CD4-positive, CD25-positive, alpha-beta regulatory T cell (primary cell): ENCODE measurements around the gene PLAGL2. TPM values are rescaled to one million over a fixed set of nuclear protein-coding genes. Genes with fewer than 3 reads are reported as not detected.
"Not testable (repeated sequence)": the region's sequence is repeated elsewhere in the genome, so short reads cannot be mapped to it uniquely, and the experiment has no call there.

Experiments used
- ATAC-seq, 2 donors: fragments of 150-1000 bp; cut with Tn5 transposase; one replicate each; pipeline ENCODE4 v1.10.0; 2021; ENCODE audit warnings: low read depth in 2 of 2, moderate number of reproducible peaks in 2 of 2, moderate library complexity in 1 of 2
- DNase-seq, 3 donors: peaks; one replicate each; pipeline versions ENCODE4 v3.0.0 to v3.0.0-alpha.2; 2012 to 2022; ENCODE audit warnings: mixed read lengths in 1 of 3
- H3K27ac ChIP-seq: one replicate; pipeline ENCODE4 v1.7.0; 2013; ENCODE audit warnings: mild to moderate bottlenecking, low read length; ENCODE audit not compliant: insufficient read depth, poor library complexity, severe bottlenecking
- H3K27me3 ChIP-seq: one replicate; pipeline ENCODE4 v1.7.0; 2013; ENCODE audit warnings: low read length; ENCODE audit not compliant: control insufficient read depth, insufficient read depth
- H3K36me3 ChIP-seq: one replicate; pipeline ENCODE4 v1.7.0; 2013; ENCODE audit warnings: mild to moderate bottlenecking, low read length, moderate library complexity; ENCODE audit not compliant: control insufficient read depth, insufficient read depth
- H3K4me1 ChIP-seq: 2 replicates; pipeline ENCODE4 v1.7.0; 2013; ENCODE audit warnings: mild to moderate bottlenecking, low read length; ENCODE audit not compliant: insufficient read depth, control insufficient read depth, poor library complexity, severe bottlenecking
- H3K4me3 ChIP-seq: one replicate; pipeline ENCODE4 v1.7.0; 2013; ENCODE audit warnings: low read depth, mild to moderate bottlenecking, low read length, moderate library complexity
- H3K9me3 ChIP-seq, 2 experiments: 1 replicate in 1 of 2; 2 replicates in 1 of 2; pipeline ENCODE4 v1.7.0; 2013; ENCODE audit warnings: low read length in 2 of 2, mild to moderate bottlenecking in 1 of 2, moderate library complexity in 1 of 2; ENCODE audit not compliant: control insufficient read depth in 2 of 2
- H3K27ac Mint-ChIP-seq, 3 donors: one replicate each; pipeline ENCODE4 v1.8.0; 2020 to 2022; ENCODE audit warnings: mild to moderate bottlenecking in 3 of 3, mixed read lengths in 3 of 3, moderate library complexity in 2 of 3
- H3K27me3 Mint-ChIP-seq: one replicate; pipeline ENCODE4 v1.8.0; 2022; ENCODE audit warnings: mild to moderate bottlenecking, mixed read lengths
- H3K36me3 Mint-ChIP-seq: one replicate; pipeline ENCODE4 v1.8.0; 2020; ENCODE audit warnings: mixed read lengths
- H3K4me1 Mint-ChIP-seq, 4 donors: one replicate each; pipeline ENCODE4 v1.8.0; 2020 to 2022; ENCODE audit warnings: mixed read lengths in 4 of 4, mild to moderate bottlenecking in 1 of 4
- H3K4me3 Mint-ChIP-seq, 4 donors: one replicate each; pipeline ENCODE4 v1.8.0; 2020 to 2022; ENCODE audit warnings: mild to moderate bottlenecking in 4 of 4, mixed read lengths in 4 of 4, moderate library complexity in 3 of 4
- H3K9me3 Mint-ChIP-seq, 7 donors: one replicate each; pipeline ENCODE4 v1.8.0; 2020 to 2022; ENCODE audit warnings: mixed read lengths in 7 of 7, mild to moderate bottlenecking in 3 of 7, moderate library complexity in 2 of 7
- polyA plus RNA-seq, 4 donors: library from polyadenylated mRNA; unstranded; fragments of 300-500 nt; fragmentation: Illumina TruSeq; gene quantifications; one replicate each; pipeline ENCODE4 v1.2.3, GENCODE V29; 2021
- total RNA-seq: library from RNA; stranded (reverse); gene quantifications from one replicate; pipeline ENCODE4 v1.2.3, GENCODE V29; 2022

Gene PLAGL2
- total and polyA plus RNA-seq, 5 donors from 2014 or later: 2.8 to 22.9 (median 4.4) TPM

DNA sequence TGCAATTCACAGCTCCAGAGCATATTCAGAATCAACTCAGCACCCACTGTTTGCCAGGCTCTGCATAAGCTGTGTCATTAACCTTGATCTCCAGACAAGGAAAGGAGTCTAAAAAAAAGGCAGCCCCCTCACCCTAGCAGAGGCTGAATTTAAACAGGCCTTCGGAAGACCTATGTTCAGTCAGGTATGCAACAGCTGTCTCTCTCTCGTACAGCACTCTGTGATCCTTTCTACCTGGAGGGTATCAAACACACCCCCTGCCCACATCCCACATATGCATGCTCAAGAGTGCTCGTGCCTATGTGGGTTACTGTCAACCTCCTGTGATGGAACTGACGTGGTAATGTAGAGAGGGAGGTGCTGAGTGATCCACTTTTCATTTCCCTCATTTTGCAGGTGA is 8.5 kb downstream of the PLAGL2 start:
- no peaks in the 10 kb centered on the region for H3K27me3 ChIP-seq
- peaks cover 60% of the 10 kb centered on the region for H3K36me3 ChIP-seq
- H3K4me3 ChIP-seq: no peak overlapping the region
- Mint-ChIP-seq H3K4me1 (peaks cover 5 to 48% (median 35%) of the 10 kb centered on the region in 4 donors), H3K27me3 (no peaks in the 10 kb centered on the region), H3K4me3 (no peak overlapping the region), H3K9me3 (no peaks in the 10 kb centered on the region), H3K36me3 (peaks cover 36% of the 10 kb centered on the region), H3K27ac (peak overlapping the region in 1 of 3 donors; percentile 38)
- no peak overlapping the region for H3K27ac ChIP-seq
- no peak for ATAC-seq
- peaks cover 18% of the 10 kb centered on the region for H3K4me1 ChIP-seq
- DNase-seq: no peak
- no peaks in the 10 kb centered on the region for H3K9me3 ChIP-seq

DNA sequence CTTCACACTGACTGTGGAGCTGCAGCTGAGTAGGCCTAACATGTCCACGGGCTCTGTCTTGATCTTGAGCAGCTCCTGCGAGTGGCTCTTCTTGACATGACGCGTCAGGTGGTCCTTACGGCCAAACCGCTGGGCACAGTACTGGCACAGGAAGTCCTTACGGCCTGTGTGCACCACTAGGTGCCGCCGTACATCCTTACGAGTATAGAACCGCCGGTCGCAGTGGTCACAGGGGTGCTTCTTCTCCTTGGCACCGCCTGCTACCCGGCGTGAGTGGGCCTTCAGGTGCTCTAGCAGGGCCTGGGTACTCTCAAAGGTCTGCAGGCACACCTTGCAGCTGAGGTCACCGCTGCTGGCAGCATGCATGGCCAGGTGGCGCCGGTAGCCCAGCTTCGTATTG is 10.4 kb downstream of the PLAGL2 start:
- Mint-ChIP-seq H3K36me3 (peaks cover 35% of the 10 kb centered on the region), H3K4me1 (peaks cover 4 to 35% (median 24%) of the 10 kb centered on the region in 4 donors)
- not testable (repeated sequence) for ATAC-seq, H3K9me3 ChIP-seq, H3K27me3 ChIP-seq, H3K27ac ChIP-seq, H3K27ac Mint-ChIP-seq, H3K27me3 Mint-ChIP-seq, H3K4me3 ChIP-seq, DNase-seq, H3K4me1 ChIP-seq, H3K4me3 Mint-ChIP-seq, H3K9me3 Mint-ChIP-seq
- H3K36me3 ChIP-seq: peaks cover 60% of the 10 kb centered on the region

DNA sequence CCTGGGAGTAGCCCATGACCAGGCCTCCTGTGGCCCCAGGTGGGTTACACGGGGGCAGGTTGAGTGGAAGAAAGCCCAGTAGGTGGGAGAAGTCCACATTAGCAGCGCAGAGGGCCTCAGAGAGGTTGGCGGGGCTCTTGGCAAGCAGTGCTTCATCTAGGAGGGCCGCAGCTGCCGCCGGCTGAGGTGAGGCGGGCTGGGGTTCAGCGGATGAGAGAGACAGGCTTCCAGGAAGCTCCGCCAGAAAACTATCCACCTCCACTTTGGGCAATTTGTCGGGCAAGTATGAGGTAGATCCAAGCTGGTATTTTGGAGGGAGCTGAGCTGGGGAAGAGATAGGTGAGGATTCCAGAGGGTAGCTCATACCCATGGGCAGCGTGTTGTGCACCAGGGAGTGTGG is 10.9 kb downstream of the PLAGL2 start:
- DNase-seq, H3K27ac ChIP-seq, H3K27me3 ChIP-seq, H3K4me3 ChIP-seq, ATAC-seq, H3K9me3 ChIP-seq, H3K4me1 ChIP-seq, H3K27me3 Mint-ChIP-seq, H3K4me3 Mint-ChIP-seq, H3K9me3 Mint-ChIP-seq, H3K27ac Mint-ChIP-seq: not testable (repeated sequence)
- H3K36me3 ChIP-seq: peaks cover 57% of the 10 kb centered on the region
- Mint-ChIP-seq H3K4me1 (peaks cover 4 to 34% (median 20%) of the 10 kb centered on the region in 4 donors), H3K36me3 (peaks cover 32% of the 10 kb centered on the region)

DNA sequence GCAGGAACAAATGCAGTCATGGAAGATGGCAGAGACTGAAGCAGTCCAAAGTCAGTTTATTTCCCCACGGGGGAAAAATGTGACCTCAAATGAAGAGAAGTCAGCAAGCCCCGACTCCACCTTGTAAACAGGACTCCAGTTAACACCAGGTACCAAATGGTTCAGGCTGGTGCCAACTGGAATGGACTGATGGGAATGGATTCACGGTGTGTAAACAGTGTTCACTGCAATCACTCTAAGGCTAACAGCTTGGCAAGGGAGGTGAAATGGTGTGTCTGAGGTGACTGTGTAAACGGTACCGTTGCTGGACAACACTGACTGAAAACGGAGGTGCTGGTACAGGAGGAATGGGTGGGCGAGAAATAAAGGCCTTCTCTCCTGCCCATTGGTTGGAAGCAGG is 12.0 kb downstream of the PLAGL2 start:
- Mint-ChIP-seq H3K27me3 (no peaks in the 10 kb centered on the region), H3K4me1 (peaks cover 4 to 34% (median 19%) of the 10 kb centered on the region in 4 donors), H3K36me3 (peaks cover 29% of the 10 kb centered on the region), H3K27ac (peak overlapping the region in 1 of 3 donors; percentile 65), H3K4me3 (no peak overlapping the region), H3K9me3 (no peaks in the 10 kb centered on the region)
- Histone ChIP-seq H3K27me3 (no peaks in the 10 kb centered on the region), H3K4me3 (no peak overlapping the region), H3K27ac (no peak overlapping the region), H3K36me3 (peaks cover 48% of the 10 kb centered on the region), H3K9me3 (no peaks in the 10 kb centered on the region), H3K4me1 (peaks cover 3% of the 10 kb centered on the region)
- DNase-seq: no peak
- ATAC-seq: no peak

DNA sequence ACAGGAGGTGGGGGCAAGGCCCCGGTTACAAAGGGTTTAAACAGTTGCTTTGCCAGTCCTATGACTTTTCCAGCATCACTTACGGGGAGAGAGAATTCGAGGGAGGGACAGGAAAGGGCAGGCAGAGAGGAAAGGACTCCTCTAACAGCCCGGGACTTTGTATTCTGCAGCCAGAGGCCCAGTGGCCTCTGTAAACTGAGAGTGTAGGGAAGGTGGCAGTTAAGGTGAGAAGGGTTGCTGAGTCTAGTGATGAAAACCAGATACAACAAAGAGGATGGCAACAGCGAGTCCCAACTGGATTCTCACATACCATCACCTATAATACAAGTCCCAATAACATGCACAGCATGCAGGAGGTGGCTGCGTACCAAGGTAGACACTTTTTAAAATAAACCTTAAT is 13.5 kb downstream of the PLAGL2 start:
- no peak overlapping the region for H3K4me3 Mint-ChIP-seq
- ATAC-seq (no peak), DNase-seq (no peak)
- H3K4me1 ChIP-seq: peaks cover 8% of the 10 kb centered on the region
- peaks cover 4 to 35% (median 21%) of the 10 kb centered on the region in 4 donors for H3K4me1 Mint-ChIP-seq
- no peak overlapping the region for H3K27ac ChIP-seq
- H3K27me3 ChIP-seq: no peaks in the 10 kb centered on the region
- H3K9me3 Mint-ChIP-seq: no peaks in the 10 kb centered on the region
- H3K27me3 Mint-ChIP-seq: no peaks in the 10 kb centered on the region
- H3K4me3 ChIP-seq: no peak overlapping the region
- H3K36me3 Mint-ChIP-seq: peaks cover 26% of the 10 kb centered on the region
- peak overlapping the region in 1 of 3 donors; percentile 51 for H3K27ac Mint-ChIP-seq
- H3K9me3 ChIP-seq: no peaks in the 10 kb centered on the region
- peaks cover 38% of the 10 kb centered on the region for H3K36me3 ChIP-seq

DNA sequence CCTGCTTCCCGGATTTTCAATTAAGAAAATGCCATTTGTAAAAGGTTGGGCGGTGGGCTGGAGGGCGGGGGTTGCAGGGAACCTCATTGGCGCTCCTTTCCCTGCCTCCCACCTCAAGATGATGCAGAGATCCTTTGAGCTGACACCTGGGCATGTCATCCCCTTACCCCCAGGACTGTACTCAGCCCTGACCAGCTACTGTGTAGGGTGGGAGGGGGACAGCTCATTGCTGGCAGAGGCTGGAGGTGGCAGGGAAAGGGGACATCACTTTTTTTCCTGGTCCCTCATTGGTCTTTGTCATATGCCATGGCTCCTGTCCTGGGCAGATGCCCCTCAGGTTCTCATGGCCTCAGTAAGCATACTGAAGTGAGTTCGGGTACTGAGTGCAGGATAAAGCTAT is 14.2 kb downstream of the PLAGL2 start:
- not testable (repeated sequence) for DNase-seq, H3K27me3 Mint-ChIP-seq, H3K27ac ChIP-seq, H3K4me3 Mint-ChIP-seq, ATAC-seq, H3K4me3 ChIP-seq, H3K9me3 Mint-ChIP-seq, H3K9me3 ChIP-seq, H3K27me3 ChIP-seq
- Mint-ChIP-seq H3K4me1 (peaks cover 4 to 35% (median 19%) of the 10 kb centered on the region in 4 donors), H3K27ac (peak overlapping the region in 2 of 3 donors; percentile 53 to 91), H3K36me3 (peaks cover 26% of the 10 kb centered on the region)
- H3K36me3 ChIP-seq: peaks cover 31% of the 10 kb centered on the region
- peaks cover 13% of the 10 kb centered on the region for H3K4me1 ChIP-seq

DNA sequence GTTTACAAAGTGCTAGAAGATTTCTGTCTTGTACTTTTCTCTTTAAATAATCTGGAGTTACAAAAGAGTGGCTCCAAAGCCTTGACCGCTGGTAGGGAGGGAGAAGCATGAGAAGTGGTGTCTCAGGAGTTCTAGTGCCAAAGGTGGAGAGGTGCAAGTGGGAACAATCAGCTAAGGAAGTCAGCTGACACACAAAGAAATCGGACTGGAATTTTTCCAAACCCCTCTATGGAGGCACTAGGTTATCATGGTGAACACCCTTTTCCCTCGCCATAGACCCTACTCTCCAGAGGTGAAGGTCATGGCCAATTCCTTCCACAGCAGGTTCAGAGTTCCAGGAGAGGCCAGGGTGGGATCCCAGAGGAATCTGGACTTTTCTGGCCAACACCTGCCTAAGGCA is 14.8 kb downstream of the PLAGL2 start:
- no peaks in the 10 kb centered on the region for H3K9me3 ChIP-seq
- Mint-ChIP-seq H3K27me3 (no peaks in the 10 kb centered on the region), H3K4me1 (peaks cover 4 to 37% (median 17%) of the 10 kb centered on the region in 4 donors), H3K36me3 (peaks cover 24% of the 10 kb centered on the region), H3K9me3 (no peaks in the 10 kb centered on the region), H3K4me3 (peak overlapping the region in 2 of 4 donors; percentile 47 to 68), H3K27ac (peak overlapping the region; percentile 53 to 91 (median 83))
- H3K27me3 ChIP-seq: no peaks in the 10 kb centered on the region
- H3K4me1 ChIP-seq: peaks cover 13% of the 10 kb centered on the region
- DNase-seq: no peak
- peaks cover 26% of the 10 kb centered on the region for H3K36me3 ChIP-seq
- no peak overlapping the region for H3K27ac ChIP-seq
- H3K4me3 ChIP-seq: no peak overlapping the region
- ATAC-seq: no peak

DNA sequence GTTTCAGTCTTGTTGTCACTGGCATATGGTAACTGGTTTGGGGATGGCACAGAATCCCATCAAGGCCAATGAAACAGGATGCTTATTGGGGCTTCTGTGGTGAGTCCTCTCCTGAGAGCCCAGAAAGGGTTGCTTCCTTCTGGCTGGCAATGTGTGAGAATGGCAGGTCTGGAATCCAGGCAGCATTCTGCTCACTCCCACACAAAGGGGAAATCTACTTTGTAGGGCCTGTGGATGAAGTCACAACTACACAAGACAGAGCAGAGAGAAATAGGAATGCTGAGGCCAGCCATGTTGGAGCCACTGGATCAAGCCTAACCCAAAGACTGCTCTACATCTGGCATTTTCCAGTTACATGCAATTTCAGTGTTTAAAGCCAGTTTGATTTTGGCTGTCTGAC is 15.7 kb downstream of the PLAGL2 start:
- H3K27me3 ChIP-seq: no peaks in the 10 kb centered on the region
- H3K9me3 Mint-ChIP-seq: no peaks in the 10 kb centered on the region
- peaks cover 17% of the 10 kb centered on the region for H3K36me3 Mint-ChIP-seq
- H3K36me3 ChIP-seq: peaks cover 18% of the 10 kb centered on the region
- H3K27ac Mint-ChIP-seq: peak overlapping the region in 2 of 3 donors; percentile 77 to 91
- ATAC-seq (no peak), DNase-seq (no peak)
- H3K9me3 ChIP-seq: no peaks in the 10 kb centered on the region
- H3K27me3 Mint-ChIP-seq: no peaks in the 10 kb centered on the region
- H3K4me3 Mint-ChIP-seq: peak overlapping the region; percentile 47 to 86 (median 70)
- peak overlapping the region; percentile 7 for H3K27ac ChIP-seq
- H3K4me1 Mint-ChIP-seq: peaks cover 4 to 37% (median 17%) of the 10 kb centered on the region in 4 donors
- H3K4me1 ChIP-seq: peaks cover 13% of the 10 kb centered on the region
- H3K4me3 ChIP-seq: no peak overlapping the region
